Sigmoid colon (tissue), 7 donors: Measurements from ENCODE around the gene KCTD16. TPM values are rescaled to one million over a fixed set of nuclear protein-coding genes. Genes with fewer than 3 reads are reported as not detected.

Source experiments
- DNase-seq: peaks from one replicate; pipeline ENCODE4 v3.0.0-alpha.2; 2019
- H3K27ac ChIP-seq, 4 donors: fragments of 200-600 bp; sonication (generic); one replicate each; pipeline ENCODE4 v1.5.1; 2016 to 2019; ENCODE audit warnings: mild to moderate bottlenecking in 1 of 4
- H3K27me3 ChIP-seq, 3 donors: fragments of 200-600 bp; sonication (generic); one replicate each; pipeline ENCODE4 v1.5.1; 2019; ENCODE audit warnings: mild to moderate bottlenecking in 1 of 3
- H3K36me3 ChIP-seq, 4 donors: fragments of 200-600 bp; sonication (generic); one replicate each; pipeline ENCODE4 v1.5.1; 2016 to 2019
- H3K4me1 ChIP-seq, 4 donors: fragments of 200-600 bp; sonication (generic); one replicate each; pipeline ENCODE4 v1.5.1; 2017 to 2019
- H3K4me3 ChIP-seq, 4 donors: fragments of 200-600 bp; sonication (generic); one replicate each; pipeline ENCODE4 v1.5.1; 2017 to 2019; ENCODE audit warnings: mild to moderate bottlenecking in 2 of 4, moderate library complexity in 1 of 4
- H3K9me3 ChIP-seq, 4 donors: fragments of 200-600 bp in 3 of 4; sonication (generic) in 3 of 4; one replicate each; pipeline versions ENCODE4 v1.5.1 to v1.6.1; 2013 to 2019
- EP300 ChIP-seq, 4 donors: sonication (generic); formaldehyde crosslinking; IDR thresholded peaks; one replicate each; pipeline ENCODE4 v1.6.1; 2017; ENCODE audit warnings: antibody characterized with exemption in 4 of 4
- POLR2A ChIP-seq, 2 donors: fragments of 450-650 bp; IDR thresholded peaks; one replicate each; pipeline ENCODE4 v1.6.1; 2016; ENCODE audit warnings: antibody characterized with exemption in 2 of 2, mild to moderate bottlenecking in 2 of 2, moderate library complexity in 2 of 2
- POLR2AphosphoS5 ChIP-seq, 4 donors: sonication (generic); formaldehyde crosslinking; IDR thresholded peaks; one replicate each; pipeline ENCODE4 v1.6.1; 2017; ENCODE audit warnings: antibody characterized with exemption in 4 of 4
- WGBS, 2 donors: extraction: QIAGEN DNeasy Blood & Tissue Kit; methylation state at CpG; one replicate each; pipeline ENCODE4 v1.1.7; 2013; 5-methylcytosine and 5-hydroxymethylcytosine counted together
- intact Hi-C: fragments of 100-400 bp; cut with DNase I; formaldehyde crosslinking; loops from one replicate; pipeline ENCODE4 v1.15.1; 2023
- polyA plus RNA-seq, 3 donors: library from polyadenylated mRNA; stranded (reverse); fragments of 200-250 nt; gene quantifications; one replicate each; pipeline ENCODE4 v1.2.3, GENCODE V29; 2013
- total RNA-seq, 4 donors: library from RNA; depleted of rRNA; stranded (reverse); fragments of >200 nt; gene quantifications; one replicate each; pipeline ENCODE4 v1.1.0, GENCODE V29; 2016
- TF ChIP-seq, protein P1 (sequence below), 4 experiments: fragments of 450-650 bp in 3 of 4; fragments of 200-600 bp in 1 of 4; IDR thresholded peaks; one replicate each; pipeline ENCODE4 v1.5.1; 2016 to 2019; ENCODE audit warnings: antibody characterized with exemption in 4 of 4, mild to moderate bottlenecking in 3 of 4, moderate library complexity in 2 of 4
- donor health status: healthy with polysubstance abuse.
- donor health status: Bipolar disorder and iron deficiency.
- donor health status: healthy.

The KCTD16 gene
- total and polyA plus RNA-seq, 7 donors = under 0.01 to 0.71 (median 0.16) TPM; not detected in 2

DNA sequence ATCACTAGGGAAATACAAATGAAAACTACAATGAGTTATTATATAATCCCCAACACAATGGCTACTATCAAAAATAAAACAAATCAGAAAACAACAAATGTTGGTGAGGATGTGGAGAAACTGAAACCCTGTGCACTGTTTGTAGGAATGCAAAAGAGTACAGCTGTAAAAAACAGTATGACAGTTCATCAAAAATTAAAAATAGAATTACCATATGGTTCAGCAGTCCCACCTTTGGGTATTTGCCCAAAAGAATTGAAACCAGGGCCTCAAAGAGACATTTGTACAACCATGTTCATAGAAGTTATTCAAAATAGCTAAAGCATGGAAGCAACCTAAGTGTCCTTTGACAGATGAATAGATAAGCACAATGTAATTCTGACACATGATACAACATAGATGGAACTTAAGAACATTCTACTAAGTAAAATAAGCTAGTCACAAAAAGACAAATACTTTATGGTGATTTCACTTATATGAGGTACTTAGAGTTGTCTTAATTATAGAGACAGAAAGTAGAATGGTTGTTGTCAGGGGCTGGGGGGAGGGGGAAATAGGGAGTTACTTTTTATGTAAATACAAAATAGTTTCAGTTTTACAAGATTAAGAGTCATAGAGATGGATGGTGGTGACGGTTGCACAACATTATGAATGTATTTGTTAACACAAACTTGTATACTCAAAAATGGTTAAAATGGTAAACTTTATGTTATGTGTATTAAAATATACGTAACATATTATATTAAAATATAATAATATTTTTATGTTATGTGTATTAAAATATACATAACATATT lies 102.8 kb downstream of the KCTD16 start:
- TF ChIP-seq POLR2AphosphoS5 (IDR thresholded peaks at IDR 0.05) = no peak
- TF ChIP-seq EP300 (IDR thresholded peaks at IDR 0.05) = no peak
- TF ChIP-seq POLR2A (IDR thresholded peaks at IDR 0.05) = no peak
- TF ChIP-seq, protein P1, sequence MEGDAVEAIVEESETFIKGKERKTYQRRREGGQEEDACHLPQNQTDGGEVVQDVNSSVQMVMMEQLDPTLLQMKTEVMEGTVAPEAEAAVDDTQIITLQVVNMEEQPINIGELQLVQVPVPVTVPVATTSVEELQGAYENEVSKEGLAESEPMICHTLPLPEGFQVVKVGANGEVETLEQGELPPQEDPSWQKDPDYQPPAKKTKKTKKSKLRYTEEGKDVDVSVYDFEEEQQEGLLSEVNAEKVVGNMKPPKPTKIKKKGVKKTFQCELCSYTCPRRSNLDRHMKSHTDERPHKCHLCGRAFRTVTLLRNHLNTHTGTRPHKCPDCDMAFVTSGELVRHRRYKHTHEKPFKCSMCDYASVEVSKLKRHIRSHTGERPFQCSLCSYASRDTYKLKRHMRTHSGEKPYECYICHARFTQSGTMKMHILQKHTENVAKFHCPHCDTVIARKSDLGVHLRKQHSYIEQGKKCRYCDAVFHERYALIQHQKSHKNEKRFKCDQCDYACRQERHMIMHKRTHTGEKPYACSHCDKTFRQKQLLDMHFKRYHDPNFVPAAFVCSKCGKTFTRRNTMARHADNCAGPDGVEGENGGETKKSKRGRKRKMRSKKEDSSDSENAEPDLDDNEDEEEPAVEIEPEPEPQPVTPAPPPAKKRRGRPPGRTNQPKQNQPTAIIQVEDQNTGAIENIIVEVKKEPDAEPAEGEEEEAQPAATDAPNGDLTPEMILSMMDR (IDR thresholded peaks at IDR 0.05) = no peak
- peaks cover 0 to 5% (median 1%) of the 10 kb centered on the region in 4 donors for H3K9me3 ChIP-seq
- WGBS, 2 donors = 82 to 84% methylated on average over 2 of the region's 2 CpGs
- H3K4me3 ChIP-seq = no peak overlapping the region
- intact Hi-C loops = no loop called here
- H3K36me3 ChIP-seq = no peaks in the 10 kb centered on the region
- H3K27ac ChIP-seq = no peak overlapping the region
- H3K27me3 ChIP-seq = no peaks in the 10 kb centered on the region
- no peaks in the 10 kb centered on the region for H3K4me1 ChIP-seq
- DNase-seq = no peak

DNA sequence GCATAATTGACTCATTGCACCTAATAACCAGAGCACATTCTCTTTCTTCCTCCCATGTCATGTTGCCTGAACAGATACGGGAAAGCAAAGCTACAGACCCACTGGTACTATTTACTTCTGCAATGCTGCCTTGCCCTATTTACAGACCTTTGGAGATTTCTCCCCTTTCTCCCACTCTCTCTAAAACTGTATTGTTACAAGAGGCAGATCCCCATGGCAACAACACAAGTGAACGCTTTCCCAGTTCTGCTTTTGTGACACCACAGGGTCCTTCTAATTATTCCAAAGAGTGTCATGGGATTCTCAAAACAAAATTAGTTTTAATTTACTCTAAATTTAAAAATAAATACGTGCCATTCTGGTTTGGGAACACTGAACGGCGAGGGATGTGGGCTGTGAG lies 104.7 kb downstream of the KCTD16 start:
- H3K4me3 ChIP-seq = no peak overlapping the region
- 80 to 89% methylated on average over 5 of the region's 5 CpGs for WGBS, 2 donors
- H3K9me3 ChIP-seq = peaks cover 0 to 2% (median 0%) of the 10 kb centered on the region in 4 donors
- intact Hi-C loops = no loop called here
- no peaks in the 10 kb centered on the region for H3K36me3 ChIP-seq
- DNase-seq = no peak
- H3K4me1 ChIP-seq = no peaks in the 10 kb centered on the region
- no peaks in the 10 kb centered on the region for H3K27me3 ChIP-seq
- H3K27ac ChIP-seq = no peak overlapping the region
- TF ChIP-seq POLR2AphosphoS5 (IDR thresholded peaks at IDR 0.05) (no peak), POLR2A (IDR thresholded peaks at IDR 0.05) (no peak), EP300 (IDR thresholded peaks at IDR 0.05) (no peak)
- TF ChIP-seq, protein P1 (IDR thresholded peaks at IDR 0.05) = no peak

DNA sequence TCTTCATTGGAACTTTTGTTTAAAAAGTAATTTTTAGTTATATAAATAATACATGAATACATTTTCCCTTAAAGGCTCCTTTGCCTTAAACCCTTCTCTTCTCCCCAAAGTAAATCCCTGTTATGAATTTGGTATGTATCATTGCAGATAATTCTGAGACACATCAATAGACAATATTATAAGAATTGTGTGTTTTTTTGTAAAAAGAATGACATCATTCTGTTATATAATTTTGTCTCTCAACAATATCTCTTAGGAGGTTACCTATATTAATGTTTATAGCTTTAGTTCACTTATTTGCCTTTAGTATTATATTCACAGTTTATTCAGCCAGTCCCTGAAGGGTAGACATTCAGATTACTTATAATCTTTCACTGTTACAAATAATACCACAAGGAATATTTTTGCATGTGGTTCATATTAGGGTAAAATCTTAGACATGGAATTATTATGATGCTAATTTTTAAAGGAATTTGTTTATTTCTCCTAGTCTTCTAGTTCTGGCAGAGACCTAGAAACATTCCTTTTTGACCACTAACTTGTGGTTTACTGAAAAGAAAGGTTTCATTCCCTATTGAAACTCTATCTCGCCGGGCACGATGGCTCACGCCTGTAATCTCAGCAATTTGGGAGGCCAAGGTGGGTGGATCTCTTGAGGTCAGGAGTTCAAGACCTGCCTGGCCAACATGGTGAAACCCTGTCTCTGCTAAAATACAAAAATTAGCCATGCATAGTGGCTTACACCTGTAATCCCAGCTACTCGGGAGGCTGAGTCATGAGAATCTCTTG lies 105.6 kb downstream of the KCTD16 start:
- Histone ChIP-seq H3K27me3 (no peaks in the 10 kb centered on the region), H3K4me3 (no peak overlapping the region), H3K36me3 (no peaks in the 10 kb centered on the region), H3K4me1 (no peaks in the 10 kb centered on the region), H3K9me3 (peaks cover 0 to 2% (median 0%) of the 10 kb centered on the region in 4 donors), H3K27ac (no peak overlapping the region)
- intact Hi-C loops = no loop called here
- WGBS, 2 donors = 87 to 90% methylated on average over 5 of the region's 5 CpGs
- TF ChIP-seq POLR2AphosphoS5 (IDR thresholded peaks at IDR 0.05) = no peak
- TF ChIP-seq EP300 (IDR thresholded peaks at IDR 0.05) = no peak
- TF ChIP-seq, protein P1 (IDR thresholded peaks at IDR 0.05) = no peak
- no peak for TF ChIP-seq POLR2A (IDR thresholded peaks at IDR 0.05)
- no peak for DNase-seq

DNA sequence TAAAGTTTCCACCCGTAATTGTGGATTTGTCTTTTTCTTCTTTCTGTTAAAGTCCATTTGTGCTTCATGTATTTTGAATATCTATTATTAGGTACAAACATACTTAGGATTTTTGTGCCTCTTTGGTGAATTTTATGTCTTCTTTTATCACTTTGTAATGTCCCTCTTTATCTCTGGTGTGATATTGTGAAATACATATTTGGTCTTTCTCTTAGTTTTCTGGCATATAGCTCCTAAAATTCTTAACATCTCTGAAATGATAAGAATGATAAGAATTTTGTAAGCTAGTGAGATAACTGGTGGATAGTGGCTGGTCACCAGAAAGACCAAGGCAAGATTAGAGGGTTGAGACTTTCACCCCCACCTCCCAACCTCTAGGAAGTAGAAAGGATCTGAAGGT lies 111.1 kb downstream of the KCTD16 start:
- Histone ChIP-seq H3K27me3 (no peaks in the 10 kb centered on the region), H3K27ac (no peak overlapping the region), H3K4me1 (no peaks in the 10 kb centered on the region), H3K9me3 (no peaks in the 10 kb centered on the region), H3K4me3 (no peak overlapping the region), H3K36me3 (no peaks in the 10 kb centered on the region)
- DNase-seq = no peak
- intact Hi-C loops = no loop called here
- WGBS, 2 donors = 79 to 92% methylated on average over 1 of the region's 1 CpG
- TF ChIP-seq POLR2A (IDR thresholded peaks at IDR 0.05) = no peak
- no peak for TF ChIP-seq POLR2AphosphoS5 (IDR thresholded peaks at IDR 0.05)
- TF ChIP-seq EP300 (IDR thresholded peaks at IDR 0.05) = no peak
- TF ChIP-seq, protein P1 (IDR thresholded peaks at IDR 0.05) = no peak
